HG03342 (cell line): ENCODE data around the gene MYL7.

Experiments
- ATAC-seq: cut with Tn5 transposase; IDR thresholded peaks from one replicate; pipeline ENCODE4 v1.9.1; 2021; ENCODE audit warnings: mild to moderate bottlenecking, moderate library complexity; ENCODE audit not compliant: unreplicated experiment

The MYL7 gene

GRCh38 chr7:44150966-44151941, 10.1 kb upstream of the MYL7 start:
- no peak for ATAC-seq

GRCh38 chr7:44150466-44150832, 9.3 kb upstream of the MYL7 start:
- no peak for ATAC-seq

- ATAC-seq = no peak
These were observed 8.7 kb upstream of the MYL7 start for GRCh38 chr7:44149571-44150465.

- ATAC-seq = no peak
These were observed 7.9 kb upstream of the MYL7 start for GRCh38 chr7:44148961-44149536.

GRCh38 chr7:44148166-44148565, 7.0 kb upstream of the MYL7 start:
- ATAC-seq = no peak

GRCh38 chr7:44147026-44147991, 6.2 kb upstream of the MYL7 start:
- no peak for ATAC-seq

- no peak for ATAC-seq
These were observed 5.1 kb upstream of the MYL7 start for GRCh38 chr7:44145969-44146911.

- no peak for ATAC-seq
These were observed 4.4 kb upstream of the MYL7 start for GRCh38 chr7:44145479-44145968.

- no peak for ATAC-seq
These were observed 3.9 kb upstream of the MYL7 start for GRCh38 chr7:44144968-44145478.

GRCh38 chr7:44144426-44144967, 3.4 kb upstream of the MYL7 start:
- no peak for ATAC-seq

GRCh38 chr7:44143646-44144250, 2.6 kb upstream of the MYL7 start:
- no peak for ATAC-seq

GRCh38 chr7:44142028-44142427, 896 bp upstream of the MYL7 start:
- no peak for ATAC-seq

- ATAC-seq = no peak
These were observed 791 bp downstream of the MYL7 start for GRCh38 chr7:44140341-44140740.

- no peak for ATAC-seq
These were observed 1.7 kb downstream of the MYL7 start for GRCh38 chr7:44139311-44140010.

- ATAC-seq = no peak
These were observed 2.4 kb downstream of the MYL7 start for GRCh38 chr7:44138698-44139097.

GRCh38 chr7:44136731-44137130, 4.4 kb downstream of the MYL7 start:
- ATAC-seq = no peak

- ATAC-seq = no peak
These were observed 6.0 kb downstream of the MYL7 start for GRCh38 chr7:44134943-44135628.
